Neural progenitor cell (in vitro differentiated cells): Measurements from ENCODE around the gene EPB42. TPM values are rescaled to one million over a fixed set of nuclear protein-coding genes. Genes with fewer than 3 reads are reported as not detected.

ENCODE experiments used
- DNase-seq: peaks from one replicate; pipeline ENCODE4 v3.0.0-alpha.2; 2016; ENCODE audit warnings: low spot score
- H2AFZ ChIP-seq: fragments of 200-600 bp; sonication (generic); replicated peaks from 2 replicates; pipeline ENCODE4 v1.6.1; 2016; ENCODE audit warnings: antibody characterized with exemption
- H3F3A ChIP-seq: fragments of 200-600 bp; sonication (generic); 2 replicates; pipeline ENCODE4 v1.6.1; 2016; ENCODE audit warnings: antibody characterized with exemption, low read depth
- H3K27ac ChIP-seq: fragments of 200-600 bp; sonication (generic); 2 replicates; pipeline ENCODE4 v1.5.1; 2016; ENCODE audit warnings: mild to moderate bottlenecking
- H3K27me3 ChIP-seq: fragments of 200-600 bp; sonication (generic); 2 replicates; pipeline ENCODE4 v1.6.1; 2016; ENCODE audit warnings: mild to moderate bottlenecking, moderate library complexity
- H3K36me3 ChIP-seq: fragments of 200-600 bp; sonication (generic); 2 replicates; pipeline ENCODE4 v1.5.1; 2016
- H3K4me1 ChIP-seq: fragments of 200-600 bp; sonication (generic); 2 replicates; pipeline ENCODE4 v1.6.1; 2016; ENCODE audit warnings: mixed run types
- H3K4me2 ChIP-seq: fragments of 200-600 bp; sonication (generic); 2 replicates; pipeline ENCODE4 v1.6.1; 2016
- H3K4me3 ChIP-seq: fragments of 200-600 bp; sonication (generic); 2 replicates; pipeline ENCODE4 v1.5.1; 2016
- H3K79me2 ChIP-seq: fragments of 200-600 bp; sonication (generic); 2 replicates; pipeline ENCODE4 v1.6.1; 2016; ENCODE audit warnings: low read depth
- H3K9ac ChIP-seq: fragments of 200-600 bp; sonication (generic); 2 replicates; pipeline ENCODE4 v1.6.1; 2016
- H3K9me3 ChIP-seq: fragments of 200-600 bp; sonication (generic); 2 replicates; pipeline ENCODE4 v1.5.1; 2016; ENCODE audit warnings: low read depth
- H4K20me1 ChIP-seq: fragments of 200-600 bp; sonication (generic); 2 replicates; pipeline ENCODE4 v1.6.1; 2016; ENCODE audit warnings: low read depth
- H3K27ac Mint-ChIP-seq: 3 replicates; pipeline ENCODE4 v1.8.0; 2021; ENCODE audit warnings: mixed read lengths
- H3K27me3 Mint-ChIP-seq: 2 replicates; pipeline ENCODE4 v1.8.0; 2022; ENCODE audit warnings: low read depth, mild to moderate bottlenecking, inconsistent platforms, moderate library complexity, mixed read lengths; ENCODE audit not compliant: insufficient read depth
- H3K36me3 Mint-ChIP-seq: 3 replicates; pipeline ENCODE4 v1.8.0; 2021; ENCODE audit warnings: mixed read lengths
- H3K4me1 Mint-ChIP-seq: 3 replicates; pipeline ENCODE4 v1.8.0; 2021; ENCODE audit warnings: mixed read lengths
- H3K4me3 Mint-ChIP-seq: 3 replicates; pipeline ENCODE4 v1.8.0; 2021; ENCODE audit warnings: mild to moderate bottlenecking, moderate library complexity, mixed read lengths
- H3K9me3 Mint-ChIP-seq: 3 replicates; pipeline ENCODE4 v1.8.0; 2020; ENCODE audit warnings: mixed read lengths
- CTCF ChIP-seq: fragments of 200-600 bp; sonication (generic); IDR thresholded peaks from 2 replicates; pipeline ENCODE4 v1.5.1; 2017; ENCODE audit warnings: antibody characterized with exemption, mild to moderate bottlenecking
- EZH2 ChIP-seq: fragments of 200-600 bp; sonication (generic); IDR thresholded peaks from 2 replicates; pipeline ENCODE4 v1.6.1; 2017; ENCODE audit warnings: antibody characterized with exemption, mild to moderate bottlenecking, moderate library complexity
- EZH2phosphoT487 ChIP-seq: fragments of 200-600 bp; sonication (generic); IDR thresholded peaks from 2 replicates; pipeline ENCODE4 v1.6.1; 2017; ENCODE audit warnings: antibody characterized with exemption
- small RNA-seq: library from RNA; depleted of rRNA; stranded (forward); fragments of <200 nt; gene quantifications from one replicate; pipeline ENCODE3, GENCODE V24; 2015
- total RNA-seq: library from RNA; depleted of rRNA; stranded (reverse); fragments of >200 nt; gene quantifications from 2 replicates; pipeline ENCODE4 v1.2.3, GENCODE V29; 2015; ENCODE audit warnings: low replicate concordance

The EPB42 gene
- total RNA-seq, 1 donor from 2014 or later, result not detected

DNA sequence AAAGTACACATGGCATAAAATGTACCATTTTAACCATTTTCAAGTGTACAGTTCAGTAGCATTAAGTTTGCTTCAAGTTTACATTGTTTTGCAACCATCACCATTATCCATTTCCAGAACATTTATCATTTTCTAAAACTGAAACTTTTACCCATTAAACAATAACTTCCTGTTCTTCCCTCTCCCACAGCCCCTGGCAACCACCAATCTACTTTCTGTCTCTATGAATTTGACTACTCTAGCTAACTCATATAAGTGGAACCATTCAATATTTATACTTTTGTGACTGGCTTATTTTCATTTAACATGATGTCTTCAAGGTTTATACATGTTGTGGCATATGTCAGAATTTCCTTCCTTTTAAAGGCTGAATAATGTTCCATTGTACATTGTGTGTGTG lies 67.5 kb downstream of the EPB42 start:
- Histone ChIP-seq H3K9ac (no peak overlapping the region), H3K4me2 (no peak overlapping the region), H3K9me3 (no peaks in the 10 kb centered on the region), H3K79me2 (no peaks in the 10 kb centered on the region), H3K4me3 (no peak overlapping the region), H4K20me1 (no peaks in the 10 kb centered on the region), H3K27ac (no peak overlapping the region), H3K36me3 (no peaks in the 10 kb centered on the region), H2AFZ (no peak overlapping the region), H3K4me1 (no peaks in the 10 kb centered on the region), H3K27me3 (no peaks in the 10 kb centered on the region), H3F3A (no peaks in the 10 kb centered on the region)
- no peak overlapping the region for H3K4me3 Mint-ChIP-seq
- H3K9me3 Mint-ChIP-seq, result no peaks in the 10 kb centered on the region
- H3K4me1 Mint-ChIP-seq, result no peaks in the 10 kb centered on the region
- no peak for DNase-seq
- H3K36me3 Mint-ChIP-seq, result peaks cover 3% of the 10 kb centered on the region
- TF ChIP-seq EZH2 (no peak), EZH2phosphoT487 (no peak), CTCF (no peak)
- no peaks in the 10 kb centered on the region for H3K27me3 Mint-ChIP-seq
- no peak overlapping the region for H3K27ac Mint-ChIP-seq

GRCh38 chr15:43151688-43152087 lies 69.1 kb downstream of the EPB42 start:
- H3K9ac ChIP-seq, result no peak overlapping the region
- Mint-ChIP-seq H3K27ac (no peak overlapping the region), H3K4me1 (no peaks in the 10 kb centered on the region), H3K27me3 (no peaks in the 10 kb centered on the region), H3K4me3 (no peak overlapping the region), H3K9me3 (no peaks in the 10 kb centered on the region), H3K36me3 (peaks cover 3% of the 10 kb centered on the region)
- TF ChIP-seq EZH2 (no peak), CTCF (no peak), EZH2phosphoT487 (no peak)
- no peaks in the 10 kb centered on the region for H4K20me1 ChIP-seq
- no peak overlapping the region for H3K4me2 ChIP-seq
- no peak overlapping the region for H3K4me3 ChIP-seq
- H3K27ac ChIP-seq, result no peak overlapping the region
- H3F3A ChIP-seq, result no peaks in the 10 kb centered on the region
- H3K27me3 ChIP-seq, result no peaks in the 10 kb centered on the region
- H2AFZ ChIP-seq, result no peak overlapping the region
- H3K79me2 ChIP-seq, result no peaks in the 10 kb centered on the region
- no peaks in the 10 kb centered on the region for H3K4me1 ChIP-seq
- no peak for DNase-seq
- H3K9me3 ChIP-seq, result no peaks in the 10 kb centered on the region
- no peaks in the 10 kb centered on the region for H3K36me3 ChIP-seq

GRCh38 chr15:43150191-43150929 lies 70.5 kb downstream of the EPB42 start:
- no peak for DNase-seq
- Mint-ChIP-seq H3K4me3 (no peak overlapping the region), H3K36me3 (peaks cover 3% of the 10 kb centered on the region), H3K27ac (no peak overlapping the region), H3K27me3 (no peaks in the 10 kb centered on the region), H3K9me3 (no peaks in the 10 kb centered on the region), H3K4me1 (no peaks in the 10 kb centered on the region)
- no peak overlapping the region for H2AFZ ChIP-seq
- TF ChIP-seq CTCF (no peak), EZH2 (no peak), EZH2phosphoT487 (no peak)
- no peak overlapping the region for H3K4me2 ChIP-seq
- H4K20me1 ChIP-seq, result no peaks in the 10 kb centered on the region
- H3K4me3 ChIP-seq, result no peak overlapping the region
- H3F3A ChIP-seq, result no peaks in the 10 kb centered on the region
- H3K36me3 ChIP-seq, result no peaks in the 10 kb centered on the region
- H3K27me3 ChIP-seq, result no peaks in the 10 kb centered on the region
- no peaks in the 10 kb centered on the region for H3K4me1 ChIP-seq
- H3K9ac ChIP-seq, result no peak overlapping the region
- no peaks in the 10 kb centered on the region for H3K9me3 ChIP-seq
- H3K79me2 ChIP-seq, result no peaks in the 10 kb centered on the region
- no peak overlapping the region for H3K27ac ChIP-seq

Small RNAs within 50 kb of the gene (small RNA-seq; reads per million reads assigned to genes)
- not detected for gene RF00019

Other genes starting within 250 kb of the EPB42 start
- 26.0 and 33.2 TPM in 2 replicates for gene UBR1, start 115.0 kb downstream of the EPB42 start, total RNA-seq
- 6.9 and 11.9 TPM in 2 replicates for gene TMEM62, start 87.4 kb downstream of the EPB42 start, total RNA-seq
- gene CCNDBP1, start 35.6 kb downstream of the EPB42 start, total RNA-seq, result 43.1 and 44.3 TPM in 2 replicates
- gene TGM5, start 45.9 kb upstream of the EPB42 start, total RNA-seq, result not detected in 2 replicates
- not detected in 2 replicates for gene TGM7, start 81.2 kb upstream of the EPB42 start, total RNA-seq
- gene LCMT2, start 109.6 kb upstream of the EPB42 start, total RNA-seq, result 14.2 and 14.6 TPM in 2 replicates
- gene ZSCAN29, start 150.0 kb upstream of the EPB42 start, total RNA-seq, result 27.1 and 44.6 TPM in 2 replicates
- gene TUBGCP4, start 150.1 kb upstream of the EPB42 start, total RNA-seq, result 14.1 and 15.6 TPM in 2 replicates